ENCODE measurements around the gene DIS3L. TPM values are rescaled to one million over a fixed set of nuclear protein-coding genes. Genes with fewer than 3 reads are reported as not detected.
A peak's percentile ranks its signal among the peaks of the same experiment; 100 is the strongest.
"Not testable (repeated sequence)": the region's sequence is repeated elsewhere in the genome, so short reads cannot be mapped to it uniquely, and the experiment has no call there.

DIS3L gene
- polyA plus RNA-seq, 2 donors: 7.1 to 9.4 TPM

DNA sequence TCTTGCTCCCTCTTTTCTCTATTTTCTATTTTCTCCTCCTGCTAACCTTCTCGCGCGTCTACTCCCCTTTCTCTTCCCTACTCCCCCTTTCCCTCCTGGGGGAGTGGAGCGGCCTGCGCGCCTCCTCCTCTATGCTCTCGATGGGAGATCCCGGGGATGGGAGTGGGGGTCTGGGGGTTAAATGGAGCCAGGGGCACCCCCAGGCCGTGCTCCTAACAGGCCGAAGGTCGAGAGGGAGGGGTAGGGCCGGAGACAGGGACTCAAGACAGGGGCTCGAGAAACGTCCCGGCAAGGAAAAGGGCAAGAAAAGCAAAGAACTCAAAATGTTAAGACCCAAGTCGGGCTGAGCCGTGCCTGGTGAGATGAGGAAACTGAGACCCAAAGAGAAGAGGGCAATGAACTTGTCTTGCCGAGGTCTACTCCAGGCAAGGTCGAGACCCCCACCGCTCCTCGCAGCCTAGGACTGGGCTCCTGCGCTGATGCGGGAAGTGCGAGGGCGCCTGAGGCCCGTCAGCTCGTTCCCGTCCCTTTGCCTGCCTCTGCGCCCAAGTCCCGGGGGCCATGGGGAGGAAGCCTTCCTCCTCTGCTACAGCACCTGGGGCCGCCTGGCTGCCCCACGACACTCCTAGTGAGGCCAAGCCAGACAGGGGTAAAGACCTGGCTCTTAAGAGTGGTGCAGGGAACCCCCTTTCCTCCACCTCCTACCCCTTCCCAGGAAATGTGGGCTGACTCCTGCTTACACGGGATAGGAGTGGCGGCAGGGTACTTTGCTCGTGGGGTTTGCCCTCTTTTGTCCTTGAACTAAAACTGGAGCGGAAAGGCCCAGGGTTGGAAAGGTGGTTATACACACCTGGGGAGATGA lies 39.0 kb upstream of the DIS3L start:
- Histone ChIP-seq H3K9me3 (ENCODE audit: control insufficient read depth in 2 of 2, insufficient read depth in 1 of 2, low read depth in 1 of 2, low read length in 1 of 2) (peaks cover 0 to 4% of the 10 kb centered on the region in 2 donors), H3K27ac (ENCODE audit: low read depth in 2 of 2, low read length in 1 of 2) (no peak overlapping the region), H3K4me1 (ENCODE audit: control insufficient read depth in 2 of 2, insufficient read depth in 2 of 2, low read length in 1 of 2) (peaks cover 0 to 3% of the 10 kb centered on the region in 2 donors), H3K4me3 (ENCODE audit: low read depth in 1 of 2, low read length in 2 of 2) (peak overlapping the region in 1 of 2 donors; percentile 44), H3K27me3 (ENCODE audit: control insufficient read depth in 1 of 2, insufficient read depth in 2 of 2, low read length in 2 of 2) (peaks cover 3 to 28% of the 10 kb centered on the region in 2 donors), H3K36me3 (ENCODE audit: control insufficient read depth in 2 of 2, insufficient read depth in 2 of 2, low read length in 1 of 2) (no peaks in the 10 kb centered on the region)
- 20% methylated on average over 35 to 36 of the region's 36 CpGs for WGBS, 2 donors

GRCh38 chr15:66254951-66255676 lies 38.3 kb upstream of the DIS3L start:
- H3K4me3 ChIP-seq (ENCODE audit: low read depth in 1 of 2, low read length in 2 of 2): no peak overlapping the region
- H3K27ac ChIP-seq (ENCODE audit: low read depth in 2 of 2, low read length in 1 of 2): no peak overlapping the region
- peaks cover 3 to 28% of the 10 kb centered on the region in 2 donors for H3K27me3 ChIP-seq (ENCODE audit: control insufficient read depth in 1 of 2, insufficient read depth in 2 of 2, low read length in 2 of 2)
- H3K36me3 ChIP-seq (ENCODE audit: control insufficient read depth in 2 of 2, insufficient read depth in 2 of 2, low read length in 1 of 2): no peaks in the 10 kb centered on the region
- H3K9me3 ChIP-seq (ENCODE audit: control insufficient read depth in 2 of 2, insufficient read depth in 1 of 2, low read depth in 1 of 2, low read length in 1 of 2): peaks cover 0 to 4% of the 10 kb centered on the region in 2 donors
- WGBS, 2 donors: 55 to 62% methylated on average over 19 of the region's 19 CpGs
- peaks cover 0 to 3% of the 10 kb centered on the region in 2 donors for H3K4me1 ChIP-seq (ENCODE audit: control insufficient read depth in 2 of 2, insufficient read depth in 2 of 2, low read length in 1 of 2)

- no peaks in the 10 kb centered on the region for H3K36me3 ChIP-seq (ENCODE audit: control insufficient read depth in 2 of 2, insufficient read depth in 2 of 2, low read length in 1 of 2)
- H3K4me3 ChIP-seq (ENCODE audit: low read depth in 1 of 2, low read length in 2 of 2): no peak overlapping the region
- WGBS, 2 donors: 78 to 84% methylated on average over 3 of the region's 3 CpGs
- no peak overlapping the region for H3K27ac ChIP-seq (ENCODE audit: low read depth in 2 of 2, low read length in 1 of 2)
- H3K4me1 ChIP-seq (ENCODE audit: control insufficient read depth in 2 of 2, insufficient read depth in 2 of 2, low read length in 1 of 2): peaks cover 0 to 3% of the 10 kb centered on the region in 2 donors
- H3K27me3 ChIP-seq (ENCODE audit: control insufficient read depth in 1 of 2, insufficient read depth in 2 of 2, low read length in 2 of 2): peaks cover 6 to 21% of the 10 kb centered on the region in 2 donors
- peaks cover 0 to 4% of the 10 kb centered on the region in 2 donors for H3K9me3 ChIP-seq (ENCODE audit: control insufficient read depth in 2 of 2, insufficient read depth in 1 of 2, low read depth in 1 of 2, low read length in 1 of 2)
Measured at GRCh38 chr15:66256692-66257091, 36.7 kb upstream of the DIS3L start.

DNA sequence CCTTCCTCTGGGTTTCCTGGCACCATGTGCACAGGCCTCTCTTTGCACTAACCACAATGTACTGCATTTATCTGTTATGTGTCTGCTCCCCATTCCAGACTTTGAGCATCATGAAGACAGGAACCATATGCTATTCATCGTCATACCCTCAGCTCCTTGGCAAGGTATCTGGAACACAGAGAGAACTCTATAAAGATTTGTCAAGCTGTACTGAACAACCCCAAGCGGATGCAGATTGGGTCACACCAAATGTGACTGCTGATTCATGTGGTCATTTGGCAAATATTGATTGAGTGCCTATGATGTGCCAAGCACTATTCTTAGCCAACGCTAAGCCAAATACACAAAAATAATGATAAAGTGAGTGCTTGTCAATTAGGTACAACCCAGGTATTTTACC lies 32.3 kb upstream of the DIS3L start:
- Histone ChIP-seq H3K27ac (ENCODE audit: low read depth in 2 of 2, low read length in 1 of 2) (no peak overlapping the region), H3K27me3 (ENCODE audit: control insufficient read depth in 1 of 2, insufficient read depth in 2 of 2, low read length in 2 of 2) (peaks cover 3 to 5% of the 10 kb centered on the region in 2 donors), H3K4me3 (ENCODE audit: low read depth in 1 of 2, low read length in 2 of 2) (no peak overlapping the region), H3K36me3 (ENCODE audit: control insufficient read depth in 2 of 2, insufficient read depth in 2 of 2, low read length in 1 of 2) (no peaks in the 10 kb centered on the region), H3K9me3 (ENCODE audit: control insufficient read depth in 2 of 2, insufficient read depth in 1 of 2, low read depth in 1 of 2, low read length in 1 of 2) (no peaks in the 10 kb centered on the region), H3K4me1 (ENCODE audit: control insufficient read depth in 2 of 2, insufficient read depth in 2 of 2, low read length in 1 of 2) (no peaks in the 10 kb centered on the region)
- WGBS, 2 donors: 65 to 75% methylated on average over 3 of the region's 3 CpGs

GRCh38 chr15:66262837-66263236 lies 30.5 kb upstream of the DIS3L start:
- not testable (repeated sequence) for H3K4me3 ChIP-seq (ENCODE audit: low read depth in 1 of 2, low read length in 2 of 2); H3K9me3 ChIP-seq (ENCODE audit: control insufficient read depth in 2 of 2, insufficient read depth in 1 of 2, low read depth in 1 of 2, low read length in 1 of 2); H3K4me1 ChIP-seq (ENCODE audit: control insufficient read depth in 2 of 2, insufficient read depth in 2 of 2, low read length in 1 of 2); H3K27me3 ChIP-seq (ENCODE audit: control insufficient read depth in 1 of 2, insufficient read depth in 2 of 2, low read length in 2 of 2); H3K36me3 ChIP-seq (ENCODE audit: control insufficient read depth in 2 of 2, insufficient read depth in 2 of 2, low read length in 1 of 2); H3K27ac ChIP-seq (ENCODE audit: low read depth in 2 of 2, low read length in 1 of 2)
- 88 to 95% methylated on average over 1 of the region's 1 CpG for WGBS, 2 donors

GRCh38 chr15:66264859-66265513 lies 28.4 kb upstream of the DIS3L start:
- no peaks in the 10 kb centered on the region for H3K4me1 ChIP-seq (ENCODE audit: control insufficient read depth in 2 of 2, insufficient read depth in 2 of 2, low read length in 1 of 2)
- WGBS, 2 donors: 90 to 91% methylated on average over 20 of the region's 20 CpGs

DNA sequence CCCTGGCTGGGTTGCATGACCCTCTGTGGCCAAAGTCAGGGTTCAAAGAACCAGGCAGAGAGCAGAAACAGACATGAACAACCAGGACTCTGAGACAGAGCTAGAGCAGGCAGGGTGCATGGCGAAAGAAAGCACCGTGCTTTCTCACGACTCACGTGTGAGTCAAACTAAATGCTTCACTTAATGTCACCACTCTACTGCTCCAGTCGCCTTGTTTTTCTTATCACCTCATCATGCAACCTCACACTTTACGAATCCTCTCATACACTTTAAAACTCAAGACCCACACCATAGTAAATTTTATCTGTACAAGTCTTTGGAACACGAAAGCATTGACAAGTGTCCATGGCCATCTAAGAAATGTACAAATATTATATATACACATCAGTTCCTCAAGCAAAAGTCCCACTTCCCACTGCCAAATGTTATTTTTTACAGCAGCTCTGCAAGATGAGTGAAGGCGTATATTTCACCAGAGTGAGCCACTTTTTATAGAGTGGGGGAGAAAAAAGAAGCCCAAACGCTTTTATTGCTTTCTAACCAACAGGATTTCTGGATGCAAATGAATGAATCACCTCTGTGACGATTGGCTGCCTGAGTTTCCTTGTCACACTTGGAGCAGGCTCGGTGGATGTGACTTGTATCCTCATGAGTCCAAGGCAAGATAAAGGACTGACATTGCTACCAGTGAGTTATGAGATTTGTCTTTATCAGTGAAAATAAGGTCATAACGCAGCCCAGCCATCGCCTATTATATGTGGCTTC lies 23.9 kb upstream of the DIS3L start:
- WGBS, 2 donors: 48 to 49% methylated on average over 13 of the region's 13 CpGs
- no peaks in the 10 kb centered on the region for H3K36me3 ChIP-seq (ENCODE audit: control insufficient read depth in 2 of 2, insufficient read depth in 2 of 2, low read length in 1 of 2)

More at GRCh38 chr15:66264859-66265513, 28.4 kb upstream of the DIS3L start:
- Histone ChIP-seq H3K4me3 (ENCODE audit: low read depth in 1 of 2, low read length in 2 of 2) (no peak overlapping the region), H3K27ac (ENCODE audit: low read depth in 2 of 2, low read length in 1 of 2) (no peak overlapping the region), H3K36me3 (ENCODE audit: control insufficient read depth in 2 of 2, insufficient read depth in 2 of 2, low read length in 1 of 2) (no peaks in the 10 kb centered on the region), H3K9me3 (ENCODE audit: control insufficient read depth in 2 of 2, insufficient read depth in 1 of 2, low read depth in 1 of 2, low read length in 1 of 2) (no peaks in the 10 kb centered on the region), H3K27me3 (ENCODE audit: control insufficient read depth in 1 of 2, insufficient read depth in 2 of 2, low read length in 2 of 2) (peaks cover 3% of the 10 kb centered on the region in 2 donors)

GRCh38 chr15:66270932-66271331 lies 22.4 kb upstream of the DIS3L start:
- 68 to 85% methylated on average over 6 of the region's 6 CpGs for WGBS, 2 donors

More for the DNA sequence above, 23.9 kb upstream of the DIS3L start:
- Histone ChIP-seq H3K27me3 (ENCODE audit: control insufficient read depth in 1 of 2, insufficient read depth in 2 of 2, low read length in 2 of 2) (no peaks in the 10 kb centered on the region), H3K27ac (ENCODE audit: low read depth in 2 of 2, low read length in 1 of 2) (no peak overlapping the region), H3K4me1 (ENCODE audit: control insufficient read depth in 2 of 2, insufficient read depth in 2 of 2, low read length in 1 of 2) (no peaks in the 10 kb centered on the region), H3K4me3 (ENCODE audit: low read depth in 1 of 2, low read length in 2 of 2) (no peak overlapping the region), H3K9me3 (ENCODE audit: control insufficient read depth in 2 of 2, insufficient read depth in 1 of 2, low read depth in 1 of 2, low read length in 1 of 2) (no peaks in the 10 kb centered on the region)

DNA sequence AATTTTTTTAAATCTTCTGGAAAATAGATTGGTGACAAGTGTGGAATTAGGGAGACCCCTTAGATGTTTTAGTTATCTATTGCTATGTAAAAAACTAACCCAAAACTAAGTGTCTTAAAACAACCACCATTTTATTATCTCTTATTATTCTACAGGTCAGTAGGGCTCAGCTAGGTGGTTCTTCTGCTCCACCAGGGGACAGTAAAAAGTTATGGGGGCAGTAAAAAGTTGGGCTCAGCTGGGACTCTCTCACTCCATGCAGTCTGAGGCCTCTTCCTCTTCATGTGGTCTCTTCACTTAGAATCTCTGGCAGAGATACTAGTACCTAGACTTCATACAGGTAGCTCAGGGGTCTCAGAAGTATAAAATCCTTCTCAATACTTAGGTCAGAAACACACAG lies 18.0 kb upstream of the DIS3L start:
- Histone ChIP-seq H3K4me3 (ENCODE audit: low read depth in 1 of 2, low read length in 2 of 2) (no peak overlapping the region), H3K27ac (ENCODE audit: low read depth in 2 of 2, low read length in 1 of 2) (no peak overlapping the region), H3K9me3 (ENCODE audit: control insufficient read depth in 2 of 2, insufficient read depth in 1 of 2, low read depth in 1 of 2, low read length in 1 of 2) (peaks cover 0 to 3% of the 10 kb centered on the region in 2 donors), H3K36me3 (ENCODE audit: control insufficient read depth in 2 of 2, insufficient read depth in 2 of 2, low read length in 1 of 2) (no peaks in the 10 kb centered on the region), H3K27me3 (ENCODE audit: control insufficient read depth in 1 of 2, insufficient read depth in 2 of 2, low read length in 2 of 2) (no peaks in the 10 kb centered on the region), H3K4me1 (ENCODE audit: control insufficient read depth in 2 of 2, insufficient read depth in 2 of 2, low read length in 1 of 2) (no peaks in the 10 kb centered on the region)

More at GRCh38 chr15:66270932-66271331, 22.4 kb upstream of the DIS3L start:
- Histone ChIP-seq H3K9me3 (ENCODE audit: control insufficient read depth in 2 of 2, insufficient read depth in 1 of 2, low read depth in 1 of 2, low read length in 1 of 2) (peaks cover 0 to 3% of the 10 kb centered on the region in 2 donors), H3K27ac (ENCODE audit: low read depth in 2 of 2, low read length in 1 of 2) (no peak overlapping the region), H3K4me1 (ENCODE audit: control insufficient read depth in 2 of 2, insufficient read depth in 2 of 2, low read length in 1 of 2) (no peaks in the 10 kb centered on the region), H3K36me3 (ENCODE audit: control insufficient read depth in 2 of 2, insufficient read depth in 2 of 2, low read length in 1 of 2) (no peaks in the 10 kb centered on the region), H3K27me3 (ENCODE audit: control insufficient read depth in 1 of 2, insufficient read depth in 2 of 2, low read length in 2 of 2) (no peaks in the 10 kb centered on the region), H3K4me3 (ENCODE audit: low read depth in 1 of 2, low read length in 2 of 2) (no peak overlapping the region)
